NCI-H1436 (cell line): ENCODE results near the gene TMPRSS9.
"Not testable (repeated sequence)": the region's sequence is repeated elsewhere in the genome, so short reads cannot be mapped to it uniquely, and the experiment has no call there.

Experiments used
- DNase-seq: peaks from one replicate; lab custom pipeline; 2025; lab: John Stamatoyannopoulos, UW

The TMPRSS9 gene

DNA sequence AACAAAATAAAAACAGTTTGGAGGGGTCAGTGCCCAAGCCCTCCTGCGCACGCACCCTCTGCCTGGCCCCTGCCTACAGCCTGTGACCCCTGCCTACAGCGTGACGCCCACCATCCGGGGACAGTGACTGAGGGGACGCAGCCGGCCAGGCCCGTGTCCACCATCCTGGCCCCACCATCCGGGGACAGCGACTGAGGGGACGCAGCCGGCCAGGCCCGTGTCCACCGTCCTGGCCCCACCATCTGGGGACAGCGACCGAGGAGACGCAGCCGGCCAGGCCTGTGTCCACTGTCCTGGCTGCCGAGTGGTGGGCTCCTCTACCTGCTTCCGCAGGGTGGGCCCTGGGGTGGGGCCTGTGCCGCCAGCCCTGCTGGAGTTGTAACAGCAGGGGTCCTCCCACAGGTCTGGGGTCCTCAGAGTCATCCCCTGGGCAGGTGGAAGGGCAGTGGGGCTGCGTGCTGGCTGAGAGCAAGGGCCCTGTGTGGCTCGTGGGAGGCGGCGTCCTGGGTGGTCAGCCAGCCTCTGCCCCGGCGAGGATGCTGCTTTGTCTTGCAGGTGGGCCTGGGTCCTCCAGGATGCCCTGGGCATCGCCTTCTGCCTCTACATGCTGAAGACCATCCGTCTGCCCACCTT lies 17.3 kb upstream of the TMPRSS9 start:
- DNase-seq = no peak

DNA sequence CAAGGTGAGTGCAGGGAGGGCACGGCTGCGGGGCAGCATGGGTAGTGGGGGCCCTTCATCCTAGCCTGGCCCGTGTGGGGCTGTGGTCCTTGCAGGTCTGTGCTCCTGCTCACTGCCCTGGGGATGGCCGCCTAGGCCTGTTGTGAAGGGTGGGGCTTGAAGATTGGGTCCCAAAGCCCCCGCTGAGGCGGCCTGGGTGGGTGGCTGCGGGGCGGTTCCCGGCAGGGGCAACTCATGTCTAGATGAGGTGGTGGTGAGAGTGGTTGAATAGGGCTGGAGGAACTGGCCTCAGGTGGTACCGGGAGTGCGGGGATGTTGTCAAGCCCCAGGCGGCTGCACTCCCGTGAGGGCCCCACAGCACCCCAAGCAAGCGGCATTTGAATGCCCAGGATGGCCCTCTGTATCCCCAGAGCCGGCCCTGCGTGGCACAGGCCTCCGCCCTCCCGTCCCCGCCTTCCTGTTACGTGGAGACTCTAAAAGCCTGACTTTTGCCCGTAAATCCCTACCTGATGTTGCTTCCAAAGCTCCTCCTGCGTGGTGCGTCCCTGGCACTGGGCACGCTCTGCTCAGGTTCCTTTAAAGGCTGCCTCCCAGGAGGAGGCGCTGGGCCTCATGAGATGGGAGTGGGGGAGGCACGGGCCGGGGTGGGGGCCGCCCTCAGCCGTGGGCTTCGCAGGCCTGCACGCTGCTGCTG lies 16.6 kb upstream of the TMPRSS9 start:
- DNase-seq = no peak

DNA sequence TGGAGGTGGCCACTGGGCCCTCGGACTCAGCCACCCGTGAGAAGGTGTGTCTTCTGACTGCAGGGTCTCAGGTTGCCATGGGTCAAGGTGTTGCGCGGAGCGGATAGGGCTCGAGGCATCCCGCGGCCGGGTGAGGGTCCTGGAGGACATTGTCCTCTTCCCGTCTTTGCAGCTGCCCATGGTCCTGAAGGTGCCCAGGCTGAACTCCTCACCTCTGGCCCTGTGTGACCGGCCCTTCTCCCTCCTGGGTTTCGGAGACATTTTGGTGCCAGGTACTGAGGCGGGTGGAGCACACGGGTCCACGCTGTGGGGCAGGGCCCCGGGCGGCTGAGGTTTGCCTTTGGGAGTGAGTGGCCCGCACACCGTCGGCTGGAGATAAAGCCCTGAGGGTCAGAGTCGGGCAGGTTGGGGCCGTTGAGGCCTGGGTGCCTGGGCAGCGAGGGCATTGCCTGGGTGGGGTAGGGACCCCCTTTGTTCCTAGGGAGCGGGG lies 15.6 kb upstream of the TMPRSS9 start:
- no peak for DNase-seq

DNA sequence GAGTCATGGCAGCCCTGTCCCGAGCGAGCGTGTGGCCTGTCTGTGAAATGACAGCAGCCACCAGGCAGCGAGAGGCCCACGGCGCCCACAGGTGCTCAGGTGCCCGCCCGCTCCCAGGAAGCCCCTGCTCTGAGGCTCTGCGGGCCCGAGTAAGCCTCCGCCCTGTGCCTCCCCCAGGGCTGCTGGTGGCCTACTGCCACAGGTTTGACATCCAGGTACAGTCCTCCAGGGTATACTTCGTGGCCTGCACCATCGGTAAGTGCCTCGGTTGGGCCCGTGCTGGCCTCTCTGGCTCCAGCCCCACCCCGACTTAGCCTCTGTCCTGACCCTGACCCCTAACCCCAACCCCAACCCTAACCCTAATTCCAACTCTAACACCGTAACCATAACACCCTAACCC lies 15.0 kb upstream of the TMPRSS9 start:
- no peak for DNase-seq

DNA sequence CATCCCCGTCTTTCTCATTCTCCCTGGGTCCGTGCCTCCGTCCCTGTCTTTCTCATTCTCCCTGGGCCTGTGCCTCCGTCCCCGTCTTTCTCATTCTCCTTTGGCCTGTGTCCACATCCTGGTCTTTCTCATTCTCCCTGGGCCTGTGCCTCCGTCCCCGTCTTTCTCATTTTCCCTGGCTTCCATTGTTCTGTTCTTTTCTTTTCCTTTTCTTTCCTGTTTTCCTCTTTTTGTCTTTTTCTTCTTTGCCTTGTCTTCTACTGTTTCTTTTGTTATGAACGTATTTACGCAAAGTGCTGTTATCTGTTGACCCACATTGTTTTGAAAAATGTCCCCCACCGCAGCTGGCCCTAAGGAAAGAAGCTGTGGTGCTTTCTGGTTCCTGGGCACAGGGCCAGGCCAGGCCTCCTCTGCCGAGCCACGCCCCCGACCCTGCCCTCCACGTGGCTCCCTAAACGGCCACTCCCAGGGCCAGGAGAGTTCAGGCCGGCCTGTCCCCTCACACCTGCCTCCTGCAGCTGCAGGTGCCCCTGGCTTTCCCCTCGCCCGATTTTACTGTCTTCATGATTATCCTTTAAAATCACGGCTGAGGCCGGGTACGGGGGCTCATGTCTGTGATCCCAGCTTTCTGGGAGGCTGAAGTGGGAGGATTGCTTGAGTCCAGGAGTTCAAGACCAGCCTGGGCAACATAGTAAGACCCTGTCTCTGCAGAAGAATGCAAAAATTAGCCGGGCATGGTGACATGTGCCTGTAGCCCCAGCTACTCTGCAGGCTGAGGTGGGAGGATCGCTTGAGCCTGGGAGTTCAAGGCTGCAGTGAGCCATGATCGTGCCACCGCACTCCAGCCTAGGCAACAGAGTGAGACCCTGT lies 14.0 kb upstream of the TMPRSS9 start:
- no peak for DNase-seq

DNA sequence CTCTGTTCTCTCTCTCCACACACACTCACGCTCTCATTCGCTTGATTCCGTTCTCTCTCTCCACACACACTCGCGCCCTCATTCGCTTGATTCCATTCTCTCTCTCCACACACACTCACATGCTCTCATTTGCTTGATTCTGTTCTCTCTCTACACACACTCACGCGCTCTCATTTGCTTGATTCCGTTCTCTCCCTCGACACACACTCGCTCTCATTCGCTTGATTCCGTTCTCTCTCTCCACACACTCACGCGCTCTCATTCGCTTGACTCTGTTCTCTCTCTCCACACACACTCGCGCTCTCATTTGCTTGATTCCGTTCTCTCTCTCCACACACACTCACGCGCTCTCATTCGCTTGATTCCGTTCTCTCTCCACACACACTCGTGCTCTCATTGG lies 10.2 kb upstream of the TMPRSS9 start:
- not testable (repeated sequence) for DNase-seq

DNA sequence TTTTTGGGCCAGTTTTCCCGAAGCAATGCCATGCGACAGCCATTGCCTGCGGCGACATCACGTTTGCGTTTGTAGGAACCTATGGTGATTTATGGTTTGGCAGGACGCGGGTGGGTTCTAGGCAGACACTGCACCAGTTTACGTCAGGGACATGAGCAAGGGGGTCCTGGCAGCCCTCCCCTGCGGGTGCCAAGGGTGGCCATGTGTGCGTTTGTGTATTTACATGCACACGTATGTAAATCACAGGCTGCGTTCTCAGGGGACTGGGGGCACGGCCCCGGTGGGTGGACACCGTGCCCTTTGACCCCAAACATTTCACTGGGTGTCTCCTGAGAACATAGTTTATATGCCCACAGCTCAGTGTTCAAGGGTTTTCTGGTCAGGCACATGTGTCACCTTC lies 9.4 kb upstream of the TMPRSS9 start:
- DNase-seq = no peak

DNA sequence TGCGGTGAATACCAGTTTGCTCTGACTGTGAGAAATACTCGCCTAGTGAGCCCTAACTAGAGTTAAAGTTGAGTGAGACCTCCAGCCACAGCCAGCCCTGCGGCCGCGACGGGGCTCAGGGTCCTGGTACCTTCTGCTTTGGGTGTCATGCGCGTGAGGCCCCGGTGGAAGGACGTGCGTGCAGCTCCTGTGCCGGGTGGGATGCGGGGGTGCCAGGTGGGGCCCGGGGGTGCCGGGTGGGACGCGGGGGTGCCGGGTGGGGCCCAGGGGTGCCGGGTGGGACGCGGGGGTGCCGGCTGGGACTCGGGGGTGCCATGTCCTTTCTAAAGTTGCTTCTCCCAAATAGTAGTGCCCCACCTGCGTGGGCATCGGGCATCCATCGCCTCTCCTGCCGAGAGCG lies 8.5 kb upstream of the TMPRSS9 start:
- DNase-seq = no peak

DNA sequence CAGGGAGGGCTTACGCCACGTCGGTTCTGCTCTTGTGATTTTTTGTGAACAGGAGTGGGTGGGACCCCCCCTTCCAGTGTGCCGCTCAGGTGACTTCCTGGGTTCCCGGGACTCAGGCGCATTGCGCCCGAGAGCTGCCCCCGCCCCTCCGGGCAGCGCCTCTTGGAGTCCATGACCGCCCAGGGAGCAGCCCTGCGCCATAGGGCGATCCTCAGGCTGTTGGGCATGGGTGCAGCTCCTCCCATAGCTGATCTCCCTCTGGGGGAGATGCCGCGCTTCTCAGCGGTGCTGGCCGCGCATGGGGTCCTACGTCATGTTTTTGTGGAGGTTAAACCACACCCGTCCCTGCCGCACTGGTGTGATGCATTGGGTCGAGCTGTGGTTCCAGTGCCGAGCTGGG lies 7.9 kb upstream of the TMPRSS9 start:
- DNase-seq = no peak

DNA sequence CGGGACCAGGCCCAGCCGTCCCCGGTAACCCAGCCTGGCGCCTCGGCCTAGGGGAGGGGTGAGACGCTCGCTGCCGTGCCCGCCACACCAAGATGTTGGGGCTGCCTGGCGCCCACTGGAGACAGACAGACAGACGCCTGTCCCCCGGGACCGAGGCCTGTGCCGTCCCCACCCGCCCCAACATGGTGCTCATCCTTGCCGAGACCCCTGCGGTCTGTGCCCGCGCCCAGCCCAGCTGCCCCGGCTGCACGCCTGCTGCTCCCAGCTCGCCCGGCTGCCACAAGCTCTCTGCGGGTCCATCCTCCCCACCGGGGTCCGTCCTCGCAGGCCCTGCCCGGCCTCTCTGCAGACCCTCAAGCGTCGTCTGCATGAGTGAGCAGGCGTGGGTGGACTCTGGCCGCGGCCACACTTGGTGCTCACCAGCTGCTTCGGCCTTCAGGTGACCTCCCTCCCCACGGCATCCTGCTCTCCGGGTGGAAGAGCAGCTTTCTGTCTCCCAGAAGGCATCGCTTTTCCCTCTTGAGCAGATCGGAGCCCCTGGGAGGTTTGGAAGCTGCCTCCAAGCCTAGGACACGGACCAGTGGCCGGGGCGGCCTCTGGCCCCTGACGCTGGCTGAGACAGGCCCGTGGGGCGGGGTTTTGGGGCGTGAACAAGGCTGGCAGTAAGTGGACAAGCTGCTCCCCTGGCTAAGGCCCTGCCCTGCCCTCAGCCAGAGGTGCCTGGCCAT lies 6.7 kb upstream of the TMPRSS9 start:
- no peak for DNase-seq

DNA sequence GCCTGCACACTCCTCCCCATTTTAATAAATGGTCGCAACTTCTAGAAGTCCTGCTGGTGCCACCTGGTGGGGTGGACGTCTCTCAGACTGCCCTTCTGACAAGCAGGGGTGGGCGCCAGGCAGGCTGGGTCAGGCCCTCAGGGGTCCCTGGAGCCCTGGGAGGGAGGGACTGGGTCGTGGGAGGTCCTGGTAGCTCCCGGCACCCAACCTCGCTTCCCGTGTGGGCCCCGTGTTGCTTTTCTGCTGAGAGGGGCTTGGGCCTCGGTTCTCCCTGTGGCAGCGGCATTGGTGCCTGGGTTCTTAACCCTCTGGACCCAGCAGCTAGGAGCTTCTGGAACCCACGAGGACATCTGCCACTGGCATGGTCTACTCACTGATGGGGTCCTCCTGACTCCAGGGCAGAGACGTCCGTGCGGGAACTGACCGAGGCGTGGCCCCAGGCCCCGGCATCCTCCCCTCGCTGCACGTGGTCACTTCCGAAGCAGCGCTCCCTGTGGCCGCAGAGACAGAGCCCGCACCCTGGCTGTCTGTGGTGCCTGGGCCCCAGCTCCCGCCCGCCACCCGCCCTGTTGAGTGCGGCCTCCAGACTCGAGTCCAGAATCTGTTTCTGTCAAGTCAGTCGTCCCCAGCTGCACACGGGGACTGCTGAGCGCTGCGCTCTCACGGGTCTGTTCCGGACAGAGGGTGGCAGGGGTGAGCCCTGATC lies 6.0 kb upstream of the TMPRSS9 start:
- no peak for DNase-seq

DNA sequence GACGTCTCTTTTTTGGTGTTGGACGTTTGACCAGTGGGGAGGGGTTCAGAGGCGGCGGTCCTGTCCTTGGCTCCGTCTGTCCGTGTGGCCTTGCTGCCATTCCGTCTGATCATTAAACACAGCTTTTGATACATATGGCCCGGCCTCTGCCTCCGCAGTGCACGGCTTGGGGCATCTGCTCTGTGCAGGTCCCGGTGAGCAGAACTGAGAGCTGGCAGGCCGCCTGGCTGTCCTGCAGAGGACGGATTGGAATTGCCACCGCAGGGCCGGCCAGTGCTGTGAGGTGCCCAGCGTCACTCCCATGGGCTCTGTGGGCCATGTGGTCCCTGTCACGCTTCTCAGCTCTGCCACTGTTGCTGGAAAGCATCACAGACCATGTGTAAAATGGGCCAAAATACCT lies 5.4 kb upstream of the TMPRSS9 start:
- no peak for DNase-seq

DNA sequence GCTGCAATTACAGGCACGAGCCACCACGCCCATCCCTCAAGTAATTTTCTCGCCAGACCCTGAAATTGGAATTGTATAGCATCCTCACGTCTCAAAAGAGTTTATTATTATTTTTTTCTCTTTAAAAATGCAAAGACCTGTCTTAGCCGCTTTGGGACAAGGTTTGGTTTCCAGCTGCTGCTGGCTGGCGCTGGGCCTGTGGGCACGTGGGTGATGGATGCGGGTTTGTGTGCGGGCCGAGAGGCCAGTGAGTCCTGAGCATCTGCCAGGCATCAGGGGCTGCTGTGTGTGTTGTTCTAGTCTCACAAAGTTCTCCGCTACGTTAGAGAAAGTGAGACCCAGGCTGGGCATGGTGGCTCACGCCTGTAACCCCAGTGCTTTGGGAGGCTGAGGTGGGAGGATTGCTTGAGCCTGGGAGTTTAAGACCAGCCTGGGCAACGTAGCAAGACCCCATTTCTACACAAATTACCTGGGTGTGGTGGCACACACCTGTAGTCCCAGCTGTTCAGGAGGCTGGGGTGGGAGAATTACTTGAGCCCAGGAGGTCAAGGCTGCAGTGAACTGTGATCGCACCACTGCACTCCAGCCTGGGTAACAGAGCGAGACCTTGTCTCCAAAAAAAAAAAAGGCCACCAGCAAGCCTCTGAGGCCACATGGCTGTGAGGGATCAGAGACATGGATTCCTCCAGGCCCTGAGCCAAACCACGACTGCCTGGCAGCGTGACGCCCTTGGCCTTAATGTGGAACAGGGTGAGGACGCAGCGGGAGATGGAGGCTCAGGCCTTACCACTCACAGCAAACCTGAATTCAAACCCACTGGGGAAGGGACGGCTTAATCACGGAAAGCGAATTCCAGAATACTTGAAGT lies 4.7 kb upstream of the TMPRSS9 start:
- DNase-seq = no peak

DNA sequence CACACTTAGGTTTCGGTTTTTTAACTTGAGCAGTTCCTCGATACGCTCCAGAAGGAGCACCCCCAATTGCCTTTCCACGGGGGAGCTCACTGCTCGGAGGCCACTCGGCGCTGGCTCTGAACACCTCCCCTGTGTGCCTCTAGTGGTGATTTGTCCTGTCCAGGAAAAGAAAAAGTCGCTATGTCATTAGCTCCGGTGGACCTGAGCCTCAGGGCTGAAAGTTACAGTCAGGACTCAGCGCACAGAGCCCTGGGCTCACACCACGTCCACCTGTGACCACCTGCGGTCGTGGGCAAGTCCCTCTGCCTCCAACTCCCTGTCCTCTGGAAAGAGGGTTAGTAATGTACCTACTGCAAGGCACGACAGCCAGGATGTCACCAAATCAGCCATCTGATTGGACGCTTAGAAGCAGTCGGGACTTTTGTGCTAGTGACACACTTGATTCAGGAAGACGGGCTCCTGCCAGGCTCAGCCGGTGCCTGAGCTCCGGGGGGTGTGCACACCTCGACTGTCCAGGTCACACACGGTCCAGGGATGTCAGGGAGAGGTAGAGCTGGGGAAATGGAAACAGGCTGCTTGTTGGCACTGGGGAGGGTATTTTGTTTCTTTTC lies 3.9 kb upstream of the TMPRSS9 start:
- no peak for DNase-seq

DNA sequence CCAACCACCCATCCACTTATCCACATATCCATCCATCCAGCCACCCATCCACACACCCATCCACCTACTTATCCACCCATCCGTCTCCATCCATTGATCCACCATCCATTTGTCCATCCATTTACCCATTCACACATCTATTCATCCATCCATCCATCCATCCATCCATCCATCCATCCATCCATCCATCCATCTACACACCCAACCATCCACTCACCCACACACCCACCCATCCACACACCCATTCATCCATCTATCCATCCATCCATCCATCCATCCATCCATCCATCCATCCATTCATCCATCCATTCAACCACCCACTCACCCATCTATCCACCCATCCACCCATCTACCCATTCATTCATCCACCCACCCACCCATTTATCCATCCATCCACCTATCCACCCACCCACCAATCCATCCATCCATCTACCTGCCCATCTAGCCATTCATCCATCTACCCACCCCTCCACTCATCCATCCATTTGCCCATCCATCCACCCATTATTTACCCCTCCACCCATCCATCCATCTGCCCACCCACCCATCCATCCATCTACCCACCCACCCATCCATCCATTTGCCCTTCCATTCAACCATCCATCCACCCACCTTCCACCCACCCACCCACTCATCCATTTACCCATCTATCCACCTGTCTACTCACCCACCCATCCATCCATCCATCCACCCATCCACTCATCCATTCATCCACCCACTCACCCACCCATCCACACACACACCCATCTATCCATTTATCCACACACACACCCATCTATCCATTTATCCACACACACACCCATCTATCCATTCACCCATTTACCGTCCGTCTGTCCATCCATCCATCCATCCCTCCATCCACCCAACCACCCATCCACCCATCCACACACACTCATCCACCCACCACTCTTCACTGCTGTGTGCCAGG lies 2.5 kb upstream of the TMPRSS9 start:
- no peak for DNase-seq

DNA sequence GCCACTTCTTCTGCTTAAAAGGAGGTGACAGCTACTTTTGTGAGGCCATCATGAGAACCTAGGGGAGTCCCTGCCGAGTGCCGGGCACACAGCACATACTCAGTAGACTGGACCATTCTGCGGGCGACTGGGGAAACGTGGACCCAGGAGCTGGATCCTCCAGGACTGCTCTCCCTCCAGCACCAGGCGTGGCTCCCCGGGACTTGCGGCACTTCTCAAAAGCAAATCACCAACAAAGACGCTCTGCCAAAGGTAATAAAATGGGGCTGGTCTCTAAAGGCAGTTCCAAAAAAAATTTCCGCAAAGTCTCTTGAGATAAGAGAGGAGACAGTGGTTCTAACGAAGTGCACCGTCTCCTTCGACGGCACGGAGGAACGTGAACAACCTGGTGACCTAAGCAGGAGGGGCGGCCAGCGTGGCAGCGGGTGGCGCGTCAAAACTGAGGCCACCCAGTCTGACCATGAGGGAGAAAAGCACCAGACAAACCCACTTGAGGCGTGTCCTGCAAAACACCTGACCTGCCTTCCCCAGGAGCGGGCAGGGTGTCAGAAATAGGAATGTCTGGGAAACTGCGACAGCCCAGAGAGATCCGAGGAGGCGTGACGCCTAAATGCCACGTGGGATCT lies 1.4 kb upstream of the TMPRSS9 start:
- DNase-seq = no peak

DNA sequence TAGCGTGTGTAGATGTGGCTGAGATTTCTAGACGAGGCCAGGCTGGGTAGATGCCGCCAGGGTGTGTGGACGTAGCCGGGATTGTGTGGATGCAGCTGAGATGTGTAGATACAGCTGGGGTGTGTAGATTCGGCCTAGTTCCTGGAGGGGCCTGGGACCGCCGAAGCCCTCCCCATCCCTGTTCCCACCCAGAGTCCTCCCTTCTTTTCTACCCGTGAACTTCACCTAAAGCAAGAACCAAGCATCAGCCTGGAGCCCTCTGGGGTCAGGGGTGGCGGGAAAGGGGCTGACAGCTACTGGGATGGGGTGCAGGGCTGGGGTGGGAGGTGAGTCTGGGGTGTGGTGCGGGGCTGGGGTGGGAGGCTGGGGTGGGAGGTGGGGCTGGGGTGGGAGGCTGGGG lies 768 bp downstream of the TMPRSS9 start:
- DNase-seq = no peak

DNA sequence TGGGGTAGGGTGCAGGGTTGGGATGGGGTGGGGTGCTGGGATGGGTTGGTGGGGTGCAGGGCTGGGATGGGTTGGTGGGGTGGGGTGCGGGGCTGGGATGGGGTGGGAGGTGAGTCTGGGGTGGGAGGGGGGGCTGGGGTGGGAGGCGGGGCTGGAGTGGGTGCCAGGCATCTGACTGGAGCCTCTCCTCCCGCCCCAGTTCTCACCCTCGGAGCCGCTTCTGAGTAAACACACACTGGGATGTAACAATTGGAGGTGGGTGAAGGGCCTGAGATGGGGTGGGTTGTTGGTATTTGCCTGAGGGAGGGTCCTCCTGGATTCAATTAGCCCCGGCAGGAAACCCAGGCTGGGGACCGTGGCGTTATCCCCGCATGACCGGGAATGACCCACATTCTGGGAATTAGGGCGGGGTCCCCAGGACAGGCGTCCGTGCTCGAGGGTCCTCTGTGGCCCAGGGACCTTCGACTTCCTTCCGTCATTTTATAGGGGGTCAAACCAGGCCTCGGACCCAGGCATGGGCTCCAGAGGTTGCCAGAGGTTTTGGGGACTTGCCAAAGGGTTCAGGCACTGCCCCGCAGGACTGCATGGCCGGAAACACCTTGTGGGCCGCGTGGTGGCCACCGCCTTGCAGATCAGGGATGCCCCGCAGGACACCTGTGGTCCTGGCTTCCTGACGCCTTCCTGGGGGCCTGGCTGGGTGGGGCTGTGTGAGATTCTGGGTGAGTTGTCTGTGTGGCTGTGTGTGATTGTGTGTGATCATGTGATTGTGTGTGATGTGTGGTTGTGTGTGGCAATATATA lies 1.4 kb downstream of the TMPRSS9 start:
- no peak for DNase-seq
